ENCODE data around the gene HOGA1.

The HOGA1 gene

DNA sequence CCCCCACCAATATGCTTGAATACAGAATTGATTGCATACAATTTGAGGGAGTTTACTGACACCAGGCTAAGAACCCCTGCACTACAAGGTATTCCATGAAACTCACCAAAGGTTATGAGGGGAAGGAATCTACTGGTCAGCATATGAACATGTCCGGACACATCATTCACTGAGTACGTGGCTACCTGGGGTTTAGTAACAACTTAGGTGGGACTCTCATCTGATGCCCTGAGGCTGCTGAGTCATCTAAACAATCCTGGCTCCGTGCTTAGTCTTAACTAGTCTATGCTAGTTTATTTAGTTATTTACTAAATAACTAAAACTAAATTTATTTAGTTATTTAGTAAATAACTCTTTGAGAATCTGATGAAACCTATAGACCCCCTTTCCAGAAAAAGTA lies 67.6 kb downstream of the HOGA1 start:
- no peak for DNase-seq

DNA sequence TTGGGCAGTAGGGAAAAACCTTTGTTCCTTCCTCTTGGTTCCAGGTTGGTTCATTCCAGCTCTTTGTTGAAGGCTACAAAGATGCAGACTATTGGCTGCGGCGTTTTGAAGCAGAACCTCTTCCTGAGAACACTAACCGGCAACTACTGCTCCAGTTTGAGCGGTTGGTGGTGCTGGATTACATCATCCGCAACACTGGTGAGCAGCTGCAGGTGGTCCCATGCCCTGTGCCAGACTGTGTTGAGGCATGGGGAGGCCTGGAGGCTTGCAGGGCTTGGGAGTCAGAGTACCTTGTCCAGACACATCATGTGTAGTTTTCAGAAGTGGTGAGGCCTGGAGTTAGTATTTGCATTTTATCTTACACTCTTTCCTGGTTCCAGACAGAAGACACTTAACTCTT lies 72.6 kb downstream of the HOGA1 start:
- no peak for DNase-seq

GRCh38 chr10:97659589-97659988 lies 75.4 kb downstream of the HOGA1 start:
- no peak for DNase-seq

Measured in stimulated activated CD4-positive, alpha-beta T cell treated with anti-CD3 and anti-CD28 coated beads, Interleukin-2, amount 100 ng/mL, for 24 hours (primary cell).